ENCODE measurements around the gene COPRS. TPM values are rescaled to one million over a fixed set of nuclear protein-coding genes. Genes with fewer than 3 reads are reported as not detected.

COPRS gene, protein sequence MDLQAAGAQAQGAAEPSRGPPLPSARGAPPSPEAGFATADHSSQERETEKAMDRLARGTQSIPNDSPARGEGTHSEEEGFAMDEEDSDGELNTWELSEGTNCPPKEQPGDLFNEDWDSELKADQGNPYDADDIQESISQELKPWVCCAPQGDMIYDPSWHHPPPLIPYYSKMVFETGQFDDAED
- total RNA-seq: 24.3 TPM

- peak; percentile 91 for DNase-seq (ENCODE audit: low spot score)
These were observed at the start of gene COPRS for GRCh38 chr17:31858642-31859486. TSS of gene COPRS (minus strand) at chr17:31859244. CDS start at chr17:31859199, 45 bp downstream.

DNA sequence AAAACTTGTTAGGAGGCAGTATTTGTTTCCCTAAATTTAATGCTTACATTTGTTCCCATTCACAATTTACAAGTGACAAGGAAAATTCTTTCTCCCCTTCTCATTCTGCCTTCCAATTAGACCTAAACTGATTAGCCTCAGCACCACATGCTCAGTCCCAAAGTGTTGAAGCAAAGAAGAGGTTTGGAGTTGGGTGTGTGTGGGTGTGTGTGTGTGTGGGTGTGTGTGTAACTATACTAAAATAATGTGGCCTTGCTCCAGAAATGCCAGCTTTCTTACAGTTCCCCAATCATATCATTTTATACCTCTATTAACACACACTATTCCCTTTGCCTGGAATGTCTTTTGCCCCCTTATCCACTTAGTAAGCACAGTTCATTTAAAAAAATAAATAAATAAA, 49.3 kb upstream of the COPRS start:
- no peak for DNase-seq (ENCODE audit: low spot score)

- DNase-seq (ENCODE audit: low spot score): no peak
These were observed 48.4 kb upstream of the COPRS start for GRCh38 chr17:31907342-31907962.

- DNase-seq (ENCODE audit: low spot score): no peak
These were observed 44.4 kb upstream of the COPRS start for GRCh38 chr17:31903401-31903800.

DNA sequence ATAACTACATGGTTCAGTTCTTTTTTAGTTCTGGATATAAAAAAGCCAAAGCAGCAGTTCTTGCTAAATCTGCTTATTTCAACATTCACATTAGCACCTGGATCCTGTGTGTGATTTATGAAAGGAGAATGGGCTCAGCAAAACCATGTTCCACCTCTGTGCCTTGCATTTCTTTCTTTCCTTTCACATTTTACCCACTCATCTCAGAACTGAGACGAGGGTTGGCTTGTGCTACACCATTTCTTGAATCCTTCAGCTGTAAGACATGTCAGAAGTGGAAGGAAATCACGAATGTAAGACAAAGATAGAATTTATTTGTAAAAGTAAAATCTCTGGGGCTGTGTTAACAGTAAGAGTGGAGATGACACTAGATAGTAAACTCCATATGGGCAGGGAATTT, 43.6 kb upstream of the COPRS start:
- DNase-seq (ENCODE audit: low spot score): no peak

- no peak for DNase-seq (ENCODE audit: low spot score)
These were observed 41.8 kb upstream of the COPRS start for GRCh38 chr17:31900877-31901276.

- DNase-seq (ENCODE audit: low spot score): no peak
These were observed 29.1 kb upstream of the COPRS start for GRCh38 chr17:31888124-31888523.

GRCh38 chr17:31882571-31882970, 23.5 kb upstream of the COPRS start:
- DNase-seq (ENCODE audit: low spot score): no peak

- no peak for DNase-seq (ENCODE audit: low spot score)
These were observed 21.3 kb upstream of the COPRS start for GRCh38 chr17:31880311-31880710.

GRCh38 chr17:31878703-31879073, 19.6 kb upstream of the COPRS start:
- DNase-seq (ENCODE audit: low spot score): no peak

- DNase-seq (ENCODE audit: low spot score): no peak
These were observed 19.1 kb upstream of the COPRS start for GRCh38 chr17:31877911-31878702.

GRCh38 chr17:31877341-31877740, 18.3 kb upstream of the COPRS start:
- no peak for DNase-seq (ENCODE audit: low spot score)

- DNase-seq (ENCODE audit: low spot score): no peak
These were observed 16.0 kb upstream of the COPRS start for GRCh38 chr17:31875081-31875480.

- no peak for DNase-seq (ENCODE audit: low spot score)
These were observed 10.9 kb upstream of the COPRS start for GRCh38 chr17:31869797-31870568.

- no peak for DNase-seq (ENCODE audit: low spot score)
These were observed 10.0 kb upstream of the COPRS start for GRCh38 chr17:31869031-31869430.

GRCh38 chr17:31859487-31860008, 504 bp upstream of the COPRS start:
- DNase-seq (ENCODE audit: low spot score): no peak

DNA sequence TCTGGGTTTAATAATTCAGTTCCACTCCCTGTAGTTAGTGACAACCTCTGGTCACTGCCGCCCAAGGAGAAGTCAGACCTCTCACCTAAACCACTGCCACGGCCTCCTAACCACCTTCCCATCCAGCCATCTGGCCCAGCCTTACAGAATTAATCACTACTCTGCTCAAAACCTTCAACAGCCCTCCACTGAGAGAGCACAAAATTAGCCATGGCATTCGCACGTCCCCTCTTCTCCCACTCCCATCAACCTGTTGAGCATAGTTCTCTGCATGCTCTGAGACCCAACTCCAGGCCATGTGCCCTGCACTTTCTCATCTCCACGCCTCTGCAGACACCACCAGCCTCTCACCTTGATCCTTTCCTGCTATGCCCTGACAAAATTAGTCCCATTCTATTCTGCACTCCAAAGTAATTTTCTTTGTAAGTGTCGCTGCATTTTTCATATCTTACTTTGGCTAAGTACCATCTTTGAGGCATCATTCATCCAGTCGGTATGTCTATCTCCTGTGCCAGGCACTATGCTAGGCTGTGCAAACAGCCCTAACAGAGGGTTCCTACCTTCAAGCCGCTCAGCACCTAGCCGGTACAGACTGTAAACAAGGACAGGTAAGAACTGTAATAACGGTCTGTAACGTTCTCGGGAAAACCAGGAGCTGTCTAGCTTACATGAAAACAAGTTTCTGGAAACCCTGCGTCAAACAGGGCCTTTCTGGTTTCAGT, 963 bp downstream of the COPRS start:
- no peak for DNase-seq (ENCODE audit: low spot score)

DNA sequence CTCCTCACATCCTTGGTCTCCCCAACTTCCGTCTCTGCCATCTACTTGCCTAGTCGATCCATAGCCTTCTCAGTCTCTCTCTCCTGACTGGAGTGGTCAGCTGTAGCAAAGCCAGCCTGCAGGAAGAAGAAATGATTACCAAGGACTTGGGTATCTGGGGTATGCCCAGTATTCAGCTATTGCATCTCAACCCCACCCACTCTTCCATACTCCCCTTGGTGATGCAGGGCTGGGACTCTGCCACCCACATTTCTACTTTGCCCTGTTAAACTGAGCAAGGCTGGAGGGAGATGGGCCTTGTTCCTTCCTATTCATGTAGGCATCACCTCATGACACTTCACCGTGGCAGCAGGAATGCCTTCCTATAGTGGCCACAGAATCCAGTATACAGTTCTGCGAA, 2.3 kb downstream of the COPRS start:
- DNase-seq (ENCODE audit: low spot score): no peak

DNA sequence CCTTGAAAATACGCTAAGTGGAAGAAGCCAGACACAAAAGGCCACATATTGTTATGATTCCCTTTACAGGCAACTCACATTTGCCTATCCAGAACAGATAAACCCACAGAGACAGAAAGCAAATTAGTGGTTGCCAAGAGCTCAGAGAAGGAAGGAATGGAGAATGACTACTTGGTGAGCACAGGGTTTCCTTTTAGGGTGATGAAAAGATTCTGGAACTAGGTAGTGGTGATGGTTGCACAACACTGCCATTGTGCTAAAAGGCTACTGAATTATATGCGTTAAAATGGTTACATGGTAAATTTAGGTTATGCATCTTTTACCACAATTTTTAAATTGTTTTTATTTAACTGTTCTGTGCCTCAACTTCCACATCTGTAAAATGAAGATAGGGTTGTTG, 4.4 kb downstream of the COPRS start:
- no peak for DNase-seq (ENCODE audit: low spot score)

DNA sequence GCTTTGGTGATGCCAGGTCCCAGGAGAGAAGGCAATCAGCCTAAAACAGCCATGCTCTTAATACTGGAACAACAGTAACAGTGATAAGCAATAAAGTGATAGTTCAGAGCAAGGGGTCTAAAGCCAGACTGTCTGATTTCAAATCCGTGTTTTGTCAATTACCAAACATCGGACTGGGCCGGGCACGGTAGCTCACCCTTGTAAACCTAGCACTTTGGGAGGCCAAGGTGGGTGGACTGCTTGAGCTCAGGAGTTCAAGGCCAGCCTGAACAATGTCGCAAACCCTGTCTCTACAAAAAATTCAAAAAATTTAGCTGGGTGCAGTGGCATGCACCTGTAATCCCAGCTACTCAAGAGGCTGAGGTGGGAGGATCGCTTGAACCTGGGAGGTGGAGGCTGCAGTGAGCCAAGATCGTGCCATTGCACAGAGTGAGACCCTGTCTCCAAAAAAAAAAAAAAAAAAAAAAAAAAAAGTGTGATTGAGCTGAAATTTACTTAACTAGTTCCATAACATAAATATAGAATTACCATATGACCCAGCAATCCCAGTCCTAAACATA, 5.1 kb downstream of the COPRS start:
- DNase-seq (ENCODE audit: low spot score): no peak

All from ureter (tissue), 1 donor.